HG03159 (cell line): ENCODE data around the gene SLC22A2.

Experiments used
- ATAC-seq: cut with Tn5 transposase; IDR thresholded peaks from one replicate; pipeline ENCODE4 v1.9.1; 2021; ENCODE audit warnings: mild to moderate bottlenecking, moderate library complexity; ENCODE audit not compliant: unreplicated experiment

SLC22A2 gene

GRCh38 chr6:160172704-160173103 is 85.9 kb downstream of the SLC22A2 start:
- no peak for ATAC-seq

- ATAC-seq, result no peak
Measured at GRCh38 chr6:160170018-160170680, 88.5 kb downstream of the SLC22A2 start.

- no peak for ATAC-seq
Measured at GRCh38 chr6:160167604-160168399, 90.8 kb downstream of the SLC22A2 start.
